Heart left ventricle (tissue), 13 donors: ENCODE measurements around the gene LRRC27.

Source experiments
- POLR2A ChIP-seq, 2 donors: fragments of 450-650 bp; IDR thresholded peaks; one replicate each; pipeline ENCODE4 v1.6.1; 2017; ENCODE audit warnings: antibody characterized with exemption in 2 of 2, mild to moderate bottlenecking in 2 of 2, moderate library complexity in 2 of 2
- TF ChIP-seq, protein P1 (sequence below), 12 donors: fragments of 200-600 bp; sonication (generic) in 4 of 12; IDR thresholded peaks; one replicate each; pipeline versions ENCODE4 v1.5.0 to v1.8.0; 2018 to 2022; ENCODE audit warnings: antibody characterized with exemption in 12 of 12, mild to moderate bottlenecking in 5 of 12
- donor health status: ischemic (EF 13 %, LVEDD 7.1; RV severe dilation, severe dysfunction).
- donor health status: DM: no; HTN: yes; CAD: no.
- donor health status: DM: no; HTN: no; CAD: no.
- donor health status: ischemic (EF 25% LVEDD 6.9; RV normal size, moderate dysfunction).
- donor health status: ischemic (EF 25% LVEDD 5.7; RV mildly dilated, moderate dysfunction).
- donor health status: ischemic (EF 35%, LVEDD 5.7; RV mildly dilated, moderate dysfunction).
- donor health status: nonischemic (EF 11% LVEDD 7.7; RV severe dilation, severe dysfunction).
- donor health status: DM: yes; HTN: yes; CAD: no.
- donor health status: PGD.
- donor health status: ischemic (EF 29% LVEDD 5.4; RV normal size, mild dysfunction).
- donor health status: nonischemic (EF 23%, LVEDD 6.1; RV moderate dilation, normal function).

DNA sequence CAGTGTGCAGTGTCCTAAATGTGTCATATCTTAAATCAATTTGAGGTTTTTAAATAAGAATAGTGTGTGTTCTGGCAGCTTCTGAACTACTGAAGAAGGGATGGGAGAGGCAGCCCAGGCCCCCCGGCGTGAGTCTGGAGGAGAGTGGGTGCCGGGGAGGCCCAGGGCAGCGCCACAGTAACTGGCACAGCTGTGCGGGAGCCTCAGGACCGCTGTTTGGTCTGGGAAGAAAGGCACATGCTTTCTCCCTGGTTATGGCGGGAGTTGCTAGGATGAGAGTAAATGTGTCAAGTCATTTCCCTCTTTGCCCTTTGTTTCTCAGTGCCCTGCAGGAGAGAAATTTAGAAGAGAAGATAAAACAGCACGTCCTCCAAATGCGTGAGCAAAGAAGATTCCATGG is 33.1 kb downstream of the LRRC27 start:
- TF ChIP-seq, protein P1, sequence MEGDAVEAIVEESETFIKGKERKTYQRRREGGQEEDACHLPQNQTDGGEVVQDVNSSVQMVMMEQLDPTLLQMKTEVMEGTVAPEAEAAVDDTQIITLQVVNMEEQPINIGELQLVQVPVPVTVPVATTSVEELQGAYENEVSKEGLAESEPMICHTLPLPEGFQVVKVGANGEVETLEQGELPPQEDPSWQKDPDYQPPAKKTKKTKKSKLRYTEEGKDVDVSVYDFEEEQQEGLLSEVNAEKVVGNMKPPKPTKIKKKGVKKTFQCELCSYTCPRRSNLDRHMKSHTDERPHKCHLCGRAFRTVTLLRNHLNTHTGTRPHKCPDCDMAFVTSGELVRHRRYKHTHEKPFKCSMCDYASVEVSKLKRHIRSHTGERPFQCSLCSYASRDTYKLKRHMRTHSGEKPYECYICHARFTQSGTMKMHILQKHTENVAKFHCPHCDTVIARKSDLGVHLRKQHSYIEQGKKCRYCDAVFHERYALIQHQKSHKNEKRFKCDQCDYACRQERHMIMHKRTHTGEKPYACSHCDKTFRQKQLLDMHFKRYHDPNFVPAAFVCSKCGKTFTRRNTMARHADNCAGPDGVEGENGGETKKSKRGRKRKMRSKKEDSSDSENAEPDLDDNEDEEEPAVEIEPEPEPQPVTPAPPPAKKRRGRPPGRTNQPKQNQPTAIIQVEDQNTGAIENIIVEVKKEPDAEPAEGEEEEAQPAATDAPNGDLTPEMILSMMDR (IDR thresholded peaks at IDR 0.05) = no peak
- TF ChIP-seq POLR2A (IDR thresholded peaks at IDR 0.05) = no peak
